OCI-LY7 (cell line): ENCODE measurements around the gene IL4. TPM values are rescaled to one million over a fixed set of nuclear protein-coding genes. Genes with fewer than 3 reads are reported as not detected.

ENCODE experiments used
- BruUV-seq: library from RNA; stranded (reverse); fragments of 400-500 nt; replicated peaks from 2 replicates; lab custom pipeline; 2021; lab: Mats Ljungman, UMichigan
- CTCF ChIA-PET: fragments of 300-600 bp; sonication (Branson Sonifier 250); formaldehyde crosslinking; loops from one replicate; lab custom pipeline; 2022; ENCODE audit warnings: antibody characterized with exemption; ENCODE audit not compliant: unreplicated experiment; lab: Charles Lee
- POLR2A ChIA-PET: fragments of 300-600 bp; sonication (Branson Sonifier 250); formaldehyde crosslinking; loops from one replicate; lab custom pipeline; 2022; ENCODE audit warnings: antibody characterized with exemption; lab: Charles Lee
- DNase-seq: peaks from one replicate; pipeline ENCODE4 v3.0.0-alpha.2; 2015; ENCODE audit warnings: low spot score
- H2AFZ ChIP-seq: fragments of 200-600 bp; sonication (generic), shearing (Covaris generic); 2 replicates; pipeline ENCODE4 v1.6.1; 2014; ENCODE audit warnings: mild to moderate bottlenecking, antibody characterized with exemption, low read length, moderate library complexity
- H3K27ac ChIP-seq: fragments of 200-600 bp; sonication (generic); 2 replicates; pipeline ENCODE4 v1.5.1; 2014; ENCODE audit warnings: mixed run types, low read depth, mild to moderate bottlenecking, moderate library complexity, low read length, inconsistent platforms; ENCODE audit not compliant: poor library complexity, severe bottlenecking
- H3K36me3 ChIP-seq: fragments of 200-600 bp; sonication (generic); 2 replicates; pipeline ENCODE4 v1.6.1; 2014; ENCODE audit warnings: mild to moderate bottlenecking, antibody characterized with exemption, low read length, moderate library complexity, mixed read lengths; ENCODE audit not compliant: insufficient read depth
- H3K4me1 ChIP-seq: fragments of 200-600 bp; sonication (generic); 2 replicates; pipeline ENCODE4 v1.5.1; 2014; ENCODE audit warnings: mild to moderate bottlenecking, low read length; ENCODE audit not compliant: insufficient read depth, poor library complexity, severe bottlenecking
- H3K4me2 ChIP-seq: fragments of 200-600 bp; sonication (generic); 2 replicates; pipeline ENCODE4 v1.6.1; 2014; ENCODE audit warnings: mild to moderate bottlenecking, low read length
- H3K4me3 ChIP-seq: fragments of 200-600 bp; sonication (generic); 2 replicates; pipeline ENCODE4 v1.5.1; 2014; ENCODE audit warnings: mild to moderate bottlenecking, low read depth, low read length; ENCODE audit not compliant: poor library complexity, severe bottlenecking
- H3K79me2 ChIP-seq: fragments of 200-600 bp; sonication (generic); 2 replicates; pipeline ENCODE4 v1.6.1; 2016; ENCODE audit warnings: low read depth, mild to moderate bottlenecking, low read length, moderate library complexity, mixed read lengths; ENCODE audit not compliant: insufficient read depth
- H3K9me2 ChIP-seq: fragments of 200-600 bp; sonication (generic); 2 replicates; pipeline ENCODE4 v1.6.1; 2016; ENCODE audit warnings: mild to moderate bottlenecking, low read length, mixed read lengths; ENCODE audit not compliant: insufficient read depth
- H3K9me3 ChIP-seq: fragments of 200-600 bp; sonication (generic); 2 replicates; pipeline ENCODE4 v1.6.1; 2014; ENCODE audit warnings: mild to moderate bottlenecking, mixed run types, low read length, mixed read lengths
- H4K20me1 ChIP-seq: fragments of 200-600 bp; sonication (generic); 2 replicates; pipeline ENCODE4 v1.6.1; 2014; ENCODE audit warnings: mild to moderate bottlenecking, antibody characterized with exemption, low read length, moderate library complexity, mixed read lengths; ENCODE audit not compliant: insufficient read depth
- CTCF ChIP-seq: fragments of 200-600 bp; sonication (generic); conservative IDR thresholded peaks from 2 replicates; pipeline ENCODE4 v1.5.1; 2014; ENCODE audit warnings: mild to moderate bottlenecking, antibody characterized with exemption, low read length, moderate library complexity, mixed read lengths
- EZH2phosphoT487 ChIP-seq: fragments of 200-600 bp; sonication (generic); IDR thresholded peaks from 2 replicates; pipeline ENCODE4 v1.6.1; 2018; ENCODE audit warnings: low read depth, borderline replicate concordance, mild to moderate bottlenecking, mixed run types, antibody characterized with exemption, low read length, moderate library complexity, mixed read lengths
- intact Hi-C: fragments of 100-400 bp; cut with micrococcal nuclease; formaldehyde crosslinking; loops from one replicate; pipeline ENCODE4 v1.10.0; 2022; ENCODE audit not compliant: unreplicated experiment
- total RNA-seq, 2 experiments: library from RNA; depleted of rRNA in 1 of 2; stranded (reverse); fragments of >200 nt in 1 of 2; shearing (Covaris generic) in 1 of 2; gene quantifications; 2 replicates each; pipeline ENCODE4 v1.2.3, GENCODE V29; 2014 to 2022

Gene IL4
- total RNA-seq, 2 experiments from 2014 or later, result not detected

- ChIA-PET CTCF (no interaction called here), POLR2A (no interaction called here)
- Histone ChIP-seq H3K4me2 (no peak overlapping the region), H3K27ac (no peak overlapping the region), H3K79me2 (no peaks in the 10 kb centered on the region), H3K9me2 (no peaks in the 10 kb centered on the region), H3K4me1 (no peaks in the 10 kb centered on the region), H2AFZ (no peak overlapping the region), H4K20me1 (no peaks in the 10 kb centered on the region), H3K36me3 (no peaks in the 10 kb centered on the region), H3K4me3 (no peak overlapping the region), H3K9me3 (no peaks in the 10 kb centered on the region)
- no peak for DNase-seq
- TF ChIP-seq CTCF (no peak), EZH2phosphoT487 (no peak)
- no TSS peak for BruUV-seq
- intact Hi-C loops, result loop anchor here (5.0 kb wide), 1 partner anchor 158 kb away; no protein-coding TSS in a partner anchor
Observed at GRCh38 chr5:132663771-132664695, 9.8 kb upstream of the IL4 start.

GRCh38 chr5:132664696-132665209 lies 9.0 kb upstream of the IL4 start:
- no peak overlapping the region for H3K4me2 ChIP-seq
- CTCF ChIA-PET, result no interaction called here
- POLR2A ChIA-PET, result no interaction called here
- no peaks in the 10 kb centered on the region for H3K36me3 ChIP-seq
- DNase-seq, result no peak
- TF ChIP-seq CTCF (no peak), EZH2phosphoT487 (no peak)
- no peak overlapping the region for H2AFZ ChIP-seq
- no peak overlapping the region for H3K4me3 ChIP-seq
- BruUV-seq, result no TSS peak
- H3K9me2 ChIP-seq, result no peaks in the 10 kb centered on the region
- intact Hi-C loops, result loop anchor here (5.0 kb wide), 1 partner anchor 158 kb away; no protein-coding TSS in a partner anchor
- no peaks in the 10 kb centered on the region for H3K4me1 ChIP-seq
- H3K9me3 ChIP-seq, result no peaks in the 10 kb centered on the region
- H4K20me1 ChIP-seq, result no peaks in the 10 kb centered on the region
- no peak overlapping the region for H3K27ac ChIP-seq
- H3K79me2 ChIP-seq, result no peaks in the 10 kb centered on the region

- no peaks in the 10 kb centered on the region for H3K9me2 ChIP-seq
- ChIA-PET CTCF (no interaction called here), POLR2A (no interaction called here)
- H3K4me2 ChIP-seq, result no peak overlapping the region
- no peak for DNase-seq
- no peak overlapping the region for H2AFZ ChIP-seq
- H3K9me3 ChIP-seq, result no peaks in the 10 kb centered on the region
- no TSS peak for BruUV-seq
- H3K79me2 ChIP-seq, result no peaks in the 10 kb centered on the region
- no peak overlapping the region for H3K4me3 ChIP-seq
- H3K4me1 ChIP-seq, result no peaks in the 10 kb centered on the region
- TF ChIP-seq CTCF, result no peak
- TF ChIP-seq EZH2phosphoT487, result no peak
- intact Hi-C loops, result no loop called here
- no peak overlapping the region for H3K27ac ChIP-seq
- no peaks in the 10 kb centered on the region for H3K36me3 ChIP-seq
- H4K20me1 ChIP-seq, result no peaks in the 10 kb centered on the region
Observed at GRCh38 chr5:132665574-132666080, 8.2 kb upstream of the IL4 start.
